ENCODE measurements around the gene OR2A7. TPM values are rescaled to one million over a fixed set of nuclear protein-coding genes. Genes with fewer than 3 reads are reported as not detected.
"Not testable (repeated sequence)": the region's sequence is repeated elsewhere in the genome, so short reads cannot be mapped to it uniquely, and the experiment has no call there.

The OR2A7 gene
- total RNA-seq, 4 donors from 2014 or later, result 0.17 to 0.75 TPM; not detected in 2

GRCh38 chr7:144228810-144229209 lies 35.8 kb downstream of the OR2A7 start:
- H3K36me3 ChIP-seq; ATAC-seq; H3K9me3 ChIP-seq; DNase-seq; H3K4me3 ChIP-seq; H3K4me1 ChIP-seq; H3K27ac ChIP-seq; in situ Hi-C loops (cut with MboI; ENCODE audit: low sequenced_read_pairs in 4 of 4); H3K27me3 ChIP-seq; intact Hi-C loops (cut with DNase I; ENCODE audit: low total_unique reads): not testable (repeated sequence)

GRCh38 chr7:144226866-144227265 lies 37.7 kb downstream of the OR2A7 start:
- H3K4me1 ChIP-seq; ATAC-seq; H3K27me3 ChIP-seq; in situ Hi-C loops (cut with MboI; ENCODE audit: low sequenced_read_pairs in 4 of 4); H3K9me3 ChIP-seq; H3K36me3 ChIP-seq; H3K4me3 ChIP-seq; H3K27ac ChIP-seq; intact Hi-C loops (cut with DNase I; ENCODE audit: low total_unique reads); DNase-seq: not testable (repeated sequence)

DNA sequence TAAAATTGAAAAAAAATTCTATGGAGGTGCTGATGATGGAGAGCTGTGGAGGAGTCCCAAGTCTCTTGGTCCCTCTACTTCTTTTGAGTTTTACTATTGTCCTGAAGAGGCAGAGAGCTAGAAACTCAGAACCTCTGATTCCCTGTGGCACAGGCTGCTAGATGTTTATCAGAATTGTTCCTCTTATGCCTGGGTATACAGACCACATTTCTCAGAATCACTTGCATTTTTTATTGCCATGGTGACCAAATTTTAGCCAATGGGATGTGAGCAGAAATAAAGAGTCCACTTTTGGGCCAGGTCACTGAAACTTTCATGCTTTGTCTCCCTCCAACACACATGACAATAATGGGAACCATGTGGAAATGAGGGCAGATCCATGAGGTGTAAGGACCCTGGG lies 40.9 kb downstream of the OR2A7 start:
- H3K4me3 ChIP-seq; H3K4me1 ChIP-seq; H3K27ac ChIP-seq; H3K9me3 ChIP-seq; ATAC-seq; H3K27me3 ChIP-seq; H3K36me3 ChIP-seq; intact Hi-C loops (cut with DNase I; ENCODE audit: low total_unique reads); DNase-seq; in situ Hi-C loops (cut with MboI; ENCODE audit: low sequenced_read_pairs in 4 of 4): not testable (repeated sequence)

DNA sequence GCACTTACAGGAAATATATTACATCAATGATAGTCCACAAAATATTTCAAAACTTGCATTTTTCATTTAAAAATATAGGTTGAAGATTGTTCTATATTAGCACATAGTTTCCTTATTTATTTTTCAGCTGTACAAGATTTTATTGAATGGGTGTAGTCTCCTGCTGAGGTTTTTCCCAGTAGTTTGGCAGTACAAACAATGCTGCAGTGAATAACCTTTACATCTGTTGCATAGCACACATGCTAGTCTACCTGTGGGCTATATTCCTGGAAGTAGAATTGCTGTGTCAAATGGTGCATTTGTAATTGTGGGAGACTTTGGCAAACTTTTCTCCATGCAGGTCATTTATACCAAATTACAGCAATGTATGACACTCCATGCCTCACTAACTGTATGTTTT lies 44.1 kb downstream of the OR2A7 start:
- DNase-seq; H3K4me3 ChIP-seq; H3K4me1 ChIP-seq; ATAC-seq; H3K27me3 ChIP-seq; in situ Hi-C loops (cut with MboI; ENCODE audit: low sequenced_read_pairs in 4 of 4); H3K36me3 ChIP-seq; H3K27ac ChIP-seq; H3K9me3 ChIP-seq; intact Hi-C loops (cut with DNase I; ENCODE audit: low total_unique reads): not testable (repeated sequence)

- DNase-seq; H3K36me3 ChIP-seq; ATAC-seq; H3K27me3 ChIP-seq; H3K4me1 ChIP-seq; H3K4me3 ChIP-seq; in situ Hi-C loops (cut with MboI; ENCODE audit: low sequenced_read_pairs in 4 of 4); H3K27ac ChIP-seq; intact Hi-C loops (cut with DNase I; ENCODE audit: low total_unique reads); H3K9me3 ChIP-seq: not testable (repeated sequence)
These were observed 45.4 kb downstream of the OR2A7 start for GRCh38 chr7:144219149-144219548.

- in situ Hi-C loops (cut with MboI; ENCODE audit: low sequenced_read_pairs in 4 of 4); H3K27me3 ChIP-seq; H3K4me1 ChIP-seq; intact Hi-C loops (cut with DNase I; ENCODE audit: low total_unique reads); H3K9me3 ChIP-seq; H3K27ac ChIP-seq; H3K36me3 ChIP-seq; ATAC-seq; H3K4me3 ChIP-seq; DNase-seq: not testable (repeated sequence)
These were observed 46.0 kb downstream of the OR2A7 start for GRCh38 chr7:144218581-144218980.

- DNase-seq; ATAC-seq; in situ Hi-C loops (cut with MboI; ENCODE audit: low sequenced_read_pairs in 4 of 4); H3K36me3 ChIP-seq; H3K27me3 ChIP-seq; H3K4me3 ChIP-seq; H3K9me3 ChIP-seq; intact Hi-C loops (cut with DNase I; ENCODE audit: low total_unique reads); H3K27ac ChIP-seq; H3K4me1 ChIP-seq: not testable (repeated sequence)
These were observed 47.4 kb downstream of the OR2A7 start for GRCh38 chr7:144217200-144217599.

Other genes starting within 250 kb of the OR2A7 start
- not detected for gene OR2A5, start 215.8 kb downstream of the OR2A7 start, total RNA-seq
- not detected for gene OR2A25, start 195.0 kb downstream of the OR2A7 start, total RNA-seq
- gene OR2A12, start 178.5 kb downstream of the OR2A7 start, total RNA-seq, result not detected
- not detected for gene OR2A2, start 155.2 kb downstream of the OR2A7 start, total RNA-seq
- not detected for gene OR2A14, start 141.6 kb downstream of the OR2A7 start, total RNA-seq
- gene CTAGE4, start 81.3 kb downstream of the OR2A7 start, total RNA-seq, result not detected
- under 1 TPM in 3 of 4 donors, not detected in 1; 0.15 to 0.76 (median 0.18) TPM for gene ARHGEF35, start 69.0 kb downstream of the OR2A7 start, total RNA-seq
- under 1 TPM in 1 of 4 donors, not detected in 3; 0.33 TPM for gene OR2A42, start 25.2 kb downstream of the OR2A7 start, total RNA-seq
- under 1 TPM in 1 of 4 donors, not detected in 3; 0.10 TPM for gene CTAGE8, start 4.5 kb upstream of the OR2A7 start, total RNA-seq
- under 1 TPM in 1 of 4 donors, not detected in 3; 0.35 TPM for gene OR2A1, start 47.6 kb upstream of the OR2A7 start, total RNA-seq
- gene ARHGEF5, start 90.6 kb upstream of the OR2A7 start, total RNA-seq, result under 1 TPM; 0.15 to 0.69 (median 0.53) TPM
- not detected for gene NOBOX, start 138.9 kb upstream of the OR2A7 start, total RNA-seq

Measured in gastrocnemius medialis (tissue), 4 donors.